ENCODE results near the gene FLNC.

Gene FLNC

GRCh38 chr7:128826512-128826911 lies 3.7 kb upstream of the FLNC start:
- DNase-seq (ENCODE audit: low read depth): no peak
- TF ChIP-seq, protein P1, sequence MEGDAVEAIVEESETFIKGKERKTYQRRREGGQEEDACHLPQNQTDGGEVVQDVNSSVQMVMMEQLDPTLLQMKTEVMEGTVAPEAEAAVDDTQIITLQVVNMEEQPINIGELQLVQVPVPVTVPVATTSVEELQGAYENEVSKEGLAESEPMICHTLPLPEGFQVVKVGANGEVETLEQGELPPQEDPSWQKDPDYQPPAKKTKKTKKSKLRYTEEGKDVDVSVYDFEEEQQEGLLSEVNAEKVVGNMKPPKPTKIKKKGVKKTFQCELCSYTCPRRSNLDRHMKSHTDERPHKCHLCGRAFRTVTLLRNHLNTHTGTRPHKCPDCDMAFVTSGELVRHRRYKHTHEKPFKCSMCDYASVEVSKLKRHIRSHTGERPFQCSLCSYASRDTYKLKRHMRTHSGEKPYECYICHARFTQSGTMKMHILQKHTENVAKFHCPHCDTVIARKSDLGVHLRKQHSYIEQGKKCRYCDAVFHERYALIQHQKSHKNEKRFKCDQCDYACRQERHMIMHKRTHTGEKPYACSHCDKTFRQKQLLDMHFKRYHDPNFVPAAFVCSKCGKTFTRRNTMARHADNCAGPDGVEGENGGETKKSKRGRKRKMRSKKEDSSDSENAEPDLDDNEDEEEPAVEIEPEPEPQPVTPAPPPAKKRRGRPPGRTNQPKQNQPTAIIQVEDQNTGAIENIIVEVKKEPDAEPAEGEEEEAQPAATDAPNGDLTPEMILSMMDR (IDR thresholded peaks at IDR 0.05; ENCODE audit: control insufficient read depth, extremely low read depth, insufficient read depth): no peak

GRCh38 chr7:128826916-128827247 lies 3.3 kb upstream of the FLNC start:
- TF ChIP-seq, protein P1 (IDR thresholded peaks at IDR 0.05; ENCODE audit: control insufficient read depth, extremely low read depth, insufficient read depth): no peak
- DNase-seq (ENCODE audit: low read depth): peak; percentile 2
- H3K4me3 ChIP-seq (ENCODE audit: low read depth, low read length): no peak overlapping the region

More at GRCh38 chr7:128826512-128826911, 3.7 kb upstream of the FLNC start:
- no peak overlapping the region for H3K4me3 ChIP-seq (ENCODE audit: low read depth, low read length)

GRCh38 chr7:128827248-128827958 lies 2.8 kb upstream of the FLNC start:
- DNase-seq (ENCODE audit: low read depth): no peak
- TF ChIP-seq, protein P1 (IDR thresholded peaks at IDR 0.05; ENCODE audit: control insufficient read depth, extremely low read depth, insufficient read depth): no peak
- no peak overlapping the region for H3K4me3 ChIP-seq (ENCODE audit: low read depth, low read length)

- no peak overlapping the region for H3K4me3 ChIP-seq (ENCODE audit: low read depth, low read length)
- no peak for DNase-seq (ENCODE audit: low read depth)
- TF ChIP-seq, protein P1 (IDR thresholded peaks at IDR 0.05; ENCODE audit: control insufficient read depth, extremely low read depth, insufficient read depth): no peak
Observed at GRCh38 chr7:128827971-128828711, 2.1 kb upstream of the FLNC start.

DNA sequence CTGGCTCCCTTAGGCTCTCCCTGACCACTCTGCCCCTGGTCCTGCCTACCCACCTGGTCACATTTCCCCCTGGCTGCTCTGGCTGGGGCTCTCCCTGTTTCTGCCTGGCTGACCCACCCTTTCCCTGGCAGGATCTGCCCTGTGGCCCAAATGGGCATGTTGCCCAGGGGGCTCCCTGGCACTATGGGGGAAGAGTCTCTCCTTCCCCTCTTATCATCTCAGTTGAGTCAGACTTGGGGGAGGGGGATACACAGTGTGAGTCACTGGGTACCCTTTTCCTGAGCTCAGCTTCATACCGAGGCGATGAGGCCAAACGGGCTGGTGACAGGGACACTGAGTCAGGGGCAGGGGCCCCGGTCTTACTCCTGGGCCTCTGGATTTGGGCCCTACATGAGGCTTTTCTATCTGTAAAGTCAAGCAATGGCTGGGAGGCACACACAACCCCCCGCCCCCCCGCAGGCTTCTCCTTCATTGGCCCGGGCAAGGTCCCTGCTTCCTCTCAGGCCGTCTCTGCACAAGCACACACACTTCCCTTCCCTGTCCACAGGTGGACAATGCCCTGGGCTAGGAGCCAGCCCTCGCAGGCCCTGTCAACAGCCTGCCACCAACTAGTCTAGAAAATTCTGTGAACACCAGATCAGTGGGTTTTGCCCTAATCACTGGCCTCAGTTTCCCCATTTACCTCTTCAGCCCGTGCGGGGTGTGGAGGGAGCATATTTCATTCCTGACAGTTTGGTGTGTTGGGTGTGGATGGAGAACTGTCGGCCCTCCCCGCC lies 627 bp upstream of the FLNC start:
- TF ChIP-seq, protein P1 (IDR thresholded peaks at IDR 0.05; ENCODE audit: control insufficient read depth, extremely low read depth, insufficient read depth): no peak
- DNase-seq (ENCODE audit: low read depth): peak; percentile 3
- H3K4me3 ChIP-seq (ENCODE audit: low read depth, low read length): no peak overlapping the region

DNA sequence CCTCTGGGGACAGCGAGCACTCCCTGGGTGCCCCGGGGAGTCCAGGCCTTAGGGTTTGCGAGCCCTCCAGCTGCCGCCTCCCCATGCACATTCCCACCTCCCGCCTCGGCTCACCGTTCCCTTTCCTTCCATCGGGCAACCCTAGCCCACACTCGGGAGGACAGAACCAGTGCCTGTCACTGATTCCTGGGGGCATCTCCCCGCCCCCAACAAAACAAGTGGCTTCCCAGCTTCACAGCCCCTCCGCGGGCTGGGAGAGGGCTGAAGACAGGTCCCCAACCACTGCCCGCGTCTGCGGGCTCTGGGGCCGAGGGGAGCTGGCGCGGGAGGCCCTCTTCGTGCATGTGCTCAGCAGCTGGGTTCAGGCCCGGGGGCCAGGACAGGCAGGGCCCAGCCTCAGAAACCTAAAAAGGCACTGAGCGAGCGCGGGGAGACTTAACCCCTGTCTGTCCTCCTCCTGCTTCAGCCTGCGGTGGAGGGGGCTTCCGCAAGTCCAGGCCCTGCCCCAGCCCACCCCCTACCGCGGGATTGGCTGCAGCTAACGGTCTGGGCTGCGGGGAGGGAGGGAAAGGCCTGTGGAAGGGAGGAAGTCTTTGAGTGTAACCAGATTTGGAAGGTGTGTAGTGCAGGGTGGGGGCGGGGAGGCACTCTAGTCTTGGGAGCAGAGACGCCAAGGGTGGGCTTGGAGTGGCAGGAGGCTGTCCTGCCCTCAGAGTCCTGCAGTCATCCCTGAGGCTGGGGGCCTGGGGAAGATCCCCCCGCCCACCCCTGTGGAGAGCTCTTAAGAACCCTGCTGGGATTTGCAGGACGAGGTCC lies 1.2 kb downstream of the FLNC start:
- no peak for DNase-seq (ENCODE audit: low read depth)
- TF ChIP-seq, protein P1 (IDR thresholded peaks at IDR 0.05; ENCODE audit: control insufficient read depth, extremely low read depth, insufficient read depth): no peak
- no peak overlapping the region for H3K4me3 ChIP-seq (ENCODE audit: low read depth, low read length)

Data from LNCaP clone FGC (cell line).